Measurements from ENCODE around the gene GPR141. TPM values are rescaled to one million over a fixed set of nuclear protein-coding genes. Genes with fewer than 3 reads are reported as not detected.

The GPR141 gene
- polyA plus RNA-seq, 3 donors = 25.4 to 26.6 (median 25.5) TPM

- Histone ChIP-seq H3K9ac (ENCODE audit: insufficient read depth, low read length, poor library complexity, severe bottlenecking) (no peak overlapping the region), H3K4me2 (replicated peaks; ENCODE audit: extremely low read depth, low read length, poor library complexity, severe bottlenecking) (no peak overlapping the region), H2AFZ (ENCODE audit: insufficient read depth, low read depth, low read length, poor library complexity, severe bottlenecking) (no peak overlapping the region), H3K79me2 (ENCODE audit: insufficient read depth, low read length) (peaks cover 94% of the 10 kb centered on the region), H3K9me3 (replicated peaks in 1 of 2; ENCODE audit: control insufficient read depth in 1 of 2, insufficient read depth in 1 of 2, low read length in 2 of 2) (no peaks in the 10 kb centered on the region), H3K36me3 (replicated peaks in 1 of 2; ENCODE audit: control insufficient read depth in 1 of 2, insufficient read depth in 2 of 2, low read length in 2 of 2) (peaks cover 4 to 38% of the 10 kb centered on the region in 2 donors), H3K27ac (ENCODE audit: low read depth in 1 of 2, low read length in 2 of 2) (peak overlapping the region in 1 of 2 donors; percentile 86), H4K20me1 (ENCODE audit: insufficient read depth, low read length) (peaks cover 10% of the 10 kb centered on the region), H3K4me3 (replicated peaks in 1 of 3; ENCODE audit: low read depth in 2 of 3, low read length in 3 of 3) (no peak overlapping the region), H3K27me3 (ENCODE audit: control insufficient read depth in 2 of 2, insufficient read depth in 2 of 2, low read length in 2 of 2) (no peaks in the 10 kb centered on the region), H3K4me1 (ENCODE audit: control insufficient read depth in 1 of 2, insufficient read depth in 2 of 2, low read length in 2 of 2) (peaks cover 35 to 47% of the 10 kb centered on the region in 2 donors)
- intact Hi-C loops (cut with micrococcal nuclease) = no loop called here
- Mint-ChIP-seq H3K27me3 (ENCODE audit: low read depth in 3 of 3) (no peaks in the 10 kb centered on the region), H3K36me3 (peaks cover 36 to 50% of the 10 kb centered on the region in 2 donors), H3K4me1 (peaks cover 47% of the 10 kb centered on the region), H3K4me3 (no peak overlapping the region), H3K27ac (peak overlapping the region in 2 of 7 donors; percentile 52 to 53), H3K9me3 (no peaks in the 10 kb centered on the region)
- WGBS (ENCODE audit: insufficient coverage) = 93% methylated on average over 4 of the region's 4 CpGs
- TF ChIP-seq CTCF (IDR thresholded peaks at IDR 0.05) = no peak
- no peak for DNase-seq
Measured at GRCh38 chr7:37730501-37730900, 46.9 kb downstream of the GPR141 start.

GRCh38 chr7:37732253-37732652 lies 48.7 kb downstream of the GPR141 start:
- H3K27ac Mint-ChIP-seq = peak overlapping the region; percentile 68 to 92 (median 83)
- peaks cover 37 to 55% of the 10 kb centered on the region in 2 donors for H3K36me3 Mint-ChIP-seq
- H3K4me3 Mint-ChIP-seq = no peak overlapping the region
- Histone ChIP-seq H3K4me1 (ENCODE audit: control insufficient read depth in 1 of 2, insufficient read depth in 2 of 2, low read length in 2 of 2) (peaks cover 35 to 47% of the 10 kb centered on the region in 2 donors), H3K27ac (ENCODE audit: low read depth in 1 of 2, low read length in 2 of 2) (peak overlapping the region in 1 of 2 donors; percentile 81), H2AFZ (ENCODE audit: insufficient read depth, low read depth, low read length, poor library complexity, severe bottlenecking) (no peak overlapping the region), H3K36me3 (replicated peaks in 1 of 2; ENCODE audit: control insufficient read depth in 1 of 2, insufficient read depth in 2 of 2, low read length in 2 of 2) (peaks cover 4 to 33% of the 10 kb centered on the region in 2 donors), H3K79me2 (ENCODE audit: insufficient read depth, low read length) (peaks cover 93% of the 10 kb centered on the region), H3K27me3 (ENCODE audit: control insufficient read depth in 2 of 2, insufficient read depth in 2 of 2, low read length in 2 of 2) (no peaks in the 10 kb centered on the region), H3K9me3 (replicated peaks in 1 of 2; ENCODE audit: control insufficient read depth in 1 of 2, insufficient read depth in 1 of 2, low read length in 2 of 2) (no peaks in the 10 kb centered on the region), H4K20me1 (ENCODE audit: insufficient read depth, low read length) (peaks cover 10% of the 10 kb centered on the region), H3K4me3 (replicated peaks in 1 of 3; ENCODE audit: low read depth in 2 of 3, low read length in 3 of 3) (peak overlapping the region in 2 of 3 experiments; percentile 31 to 70), H3K9ac (ENCODE audit: insufficient read depth, low read length, poor library complexity, severe bottlenecking) (no peak overlapping the region), H3K4me2 (replicated peaks; ENCODE audit: extremely low read depth, low read length, poor library complexity, severe bottlenecking) (peak overlapping the region; percentile 70)
- 20% methylated on average over 1 of the region's 3 CpGs for WGBS (ENCODE audit: insufficient coverage)
- TF ChIP-seq CTCF (IDR thresholded peaks at IDR 0.05) = peak; percentile 88
- H3K27me3 Mint-ChIP-seq (ENCODE audit: low read depth in 3 of 3) = no peaks in the 10 kb centered on the region
- intact Hi-C loops (cut with micrococcal nuclease) = no loop called here
- H3K9me3 Mint-ChIP-seq = no peaks in the 10 kb centered on the region
- peak; percentile 84 to 95 (median 93) for DNase-seq
- peaks cover 38% of the 10 kb centered on the region for H3K4me1 Mint-ChIP-seq
